ENCODE measurements around the gene COCH.

GRCh38 chr14:30883508-30884294, 9.3 kb downstream of the COCH start:
- no peak for TF ChIP-seq CTCF (IDR thresholded peaks at IDR 0.05; ENCODE audit: low read length)
- no peak for TF ChIP-seq EZH2 (optimal IDR thresholded peaks at IDR 0.05; ENCODE audit: low read depth, low read length)
- no peak for TF ChIP-seq EZH2phosphoT487 (IDR thresholded peaks at IDR 0.05; ENCODE audit: low read length)

All from MM.1S (cell line).